Thoracic aorta (tissue), 2 donors: ENCODE results near the gene APBB3. TPM values are rescaled to one million over a fixed set of nuclear protein-coding genes. Genes with fewer than 3 reads are reported as not detected.
"Not testable (repeated sequence)": the region's sequence is repeated elsewhere in the genome, so short reads cannot be mapped to it uniquely, and the experiment has no call there.

Experiments
- ATAC-seq: fragments of 150-250 bp; one replicate; pipeline ENCODE4 v1.8.0; 2017; ENCODE audit warnings: low read depth; ENCODE audit not compliant: insufficient number of reproducible peaks, low FRiP score
- DNase-seq: peaks from one replicate; pipeline ENCODE4 v3.0.0-alpha.2; 2020; ENCODE audit warnings: low spot score
- H3K27ac ChIP-seq, 2 donors: fragments of 200-600 bp; sonication (generic); 1 replicate in 1 of 2; 2 replicates in 1 of 2; pipeline ENCODE4 v1.5.1; 2016; ENCODE audit warnings: mild to moderate bottlenecking in 2 of 2, moderate library complexity in 2 of 2
- H3K27me3 ChIP-seq: fragments of 200-600 bp; sonication (generic); replicated peaks from 2 replicates; pipeline ENCODE4 v1.6.0; 2016; ENCODE audit warnings: mild to moderate bottlenecking; ENCODE audit not compliant: insufficient read depth
- H3K36me3 ChIP-seq: fragments of 200-600 bp; sonication (generic); one replicate; pipeline ENCODE4 v1.5.1; 2016
- H3K4me1 ChIP-seq, 2 donors: fragments of 200-600 bp; sonication (generic); 1 replicate in 1 of 2; 2 replicates in 1 of 2; pipeline versions ENCODE4 v1.5.1 to v1.6.0; 2016; ENCODE audit warnings: low read depth in 2 of 2, mild to moderate bottlenecking in 1 of 2; ENCODE audit not compliant: control insufficient read depth in 1 of 2
- H3K4me3 ChIP-seq: fragments of 200-600 bp; sonication (generic); 2 replicates; pipeline ENCODE4 v1.5.1; 2016; ENCODE audit warnings: mild to moderate bottlenecking
- H3K9me3 ChIP-seq: fragments of 200-600 bp; sonication (generic); 2 replicates; pipeline ENCODE4 v1.5.1; 2016
- CTCF ChIP-seq: fragments of 200-600 bp; sonication (generic); IDR thresholded peaks from one replicate; pipeline ENCODE4 v1.5.1; 2019; ENCODE audit warnings: antibody characterized with exemption
- total RNA-seq, 2 donors: library from RNA; depleted of rRNA; stranded (reverse); fragments of >200 nt; gene quantifications; one replicate each; pipeline versions ENCODE4 v1.1.0 to v1.2.3, GENCODE V29; 2016

The APBB3 gene
- total RNA-seq, 2 donors from 2014 or later, result 31.3 to 34.9 TPM

DNA sequence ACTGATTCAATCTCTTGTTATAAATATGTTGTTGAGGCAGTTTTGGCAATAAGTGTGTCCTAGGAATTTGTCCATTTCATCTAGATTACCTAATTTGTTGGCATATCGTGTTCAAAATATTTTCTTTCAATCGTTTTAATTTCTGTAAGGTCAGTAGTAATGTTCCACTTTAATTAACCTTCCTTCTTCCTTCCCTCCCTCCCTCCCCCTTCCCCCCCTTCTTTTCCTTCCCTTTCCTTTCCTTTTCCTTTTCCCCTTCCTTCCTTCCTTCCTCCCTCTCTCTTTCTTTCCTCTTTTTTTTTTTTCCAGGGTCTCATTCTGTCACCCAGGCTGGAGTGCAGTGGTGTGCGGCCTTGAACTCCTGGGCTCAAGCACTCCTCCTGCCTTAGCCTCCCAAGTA is 41.5 kb upstream of the APBB3 start:
- TF ChIP-seq CTCF, result no peak
- Histone ChIP-seq H3K4me1 (no peaks in the 10 kb centered on the region), H3K27me3 (no peaks in the 10 kb centered on the region), H3K9me3 (no peaks in the 10 kb centered on the region), H3K27ac (no peak overlapping the region), H3K36me3 (no peaks in the 10 kb centered on the region), H3K4me3 (no peak overlapping the region)
- DNase-seq (no peak), ATAC-seq (no peak)

- DNase-seq, result no peak
- no peaks in the 10 kb centered on the region for H3K9me3 ChIP-seq
- no peaks in the 10 kb centered on the region for H3K4me1 ChIP-seq
- no peaks in the 10 kb centered on the region for H3K36me3 ChIP-seq
- ATAC-seq, result no peak
- H3K27me3 ChIP-seq, result no peaks in the 10 kb centered on the region
- H3K4me3 ChIP-seq, result no peak overlapping the region
- no peak overlapping the region for H3K27ac ChIP-seq
- no peak for TF ChIP-seq CTCF
These were observed 39.3 kb upstream of the APBB3 start for GRCh38 chr5:140603734-140604133.

GRCh38 chr5:140603446-140603698 is 39.0 kb upstream of the APBB3 start:
- H3K4me3 ChIP-seq, H3K27ac ChIP-seq, ATAC-seq, H3K27me3 ChIP-seq, H3K4me1 ChIP-seq, H3K9me3 ChIP-seq, H3K36me3 ChIP-seq, DNase-seq: not testable (repeated sequence)

GRCh38 chr5:140602147-140602546 is 37.7 kb upstream of the APBB3 start:
- no peaks in the 10 kb centered on the region for H3K9me3 ChIP-seq
- TF ChIP-seq CTCF, result no peak
- ATAC-seq (no peak), DNase-seq (no peak)
- no peaks in the 10 kb centered on the region for H3K27me3 ChIP-seq
- H3K27ac ChIP-seq, result peak overlapping the region in 1 of 2 donors; percentile 23
- no peak overlapping the region for H3K4me3 ChIP-seq
- no peaks in the 10 kb centered on the region for H3K4me1 ChIP-seq
- no peaks in the 10 kb centered on the region for H3K36me3 ChIP-seq

GRCh38 chr5:140600096-140600495 is 35.7 kb upstream of the APBB3 start:
- Histone ChIP-seq H3K4me1 (peaks cover 0 to 12% of the 10 kb centered on the region in 2 donors), H3K9me3 (no peaks in the 10 kb centered on the region), H3K4me3 (no peak overlapping the region), H3K27me3 (no peaks in the 10 kb centered on the region), H3K36me3 (no peaks in the 10 kb centered on the region), H3K27ac (no peak overlapping the region)
- TF ChIP-seq CTCF, result no peak
- DNase-seq (no peak), ATAC-seq (no peak)

DNA sequence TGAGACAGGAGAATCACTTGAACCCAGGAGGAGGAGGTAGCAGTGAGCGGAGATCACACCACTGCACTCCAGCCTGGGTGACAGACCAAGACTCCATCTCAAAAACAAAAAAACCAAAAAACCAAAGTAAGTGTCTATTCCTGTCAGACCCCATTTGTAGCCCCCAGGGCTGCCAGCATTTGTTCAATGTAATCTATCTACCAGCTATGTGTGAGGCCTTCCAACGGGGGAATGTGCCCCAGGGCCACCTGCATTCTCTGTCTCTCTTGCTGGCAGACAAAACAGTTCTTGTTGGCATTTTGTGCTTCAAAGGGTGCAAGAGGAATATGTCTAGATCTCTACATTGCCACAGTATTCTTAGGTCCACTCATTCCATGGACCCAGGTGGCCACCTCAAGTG is 34.4 kb upstream of the APBB3 start:
- Histone ChIP-seq H3K36me3 (no peaks in the 10 kb centered on the region), H3K4me3 (no peak overlapping the region)
- no peak for DNase-seq

More for the DNA sequence above, 34.4 kb upstream of the APBB3 start:
- Histone ChIP-seq H3K9me3 (no peaks in the 10 kb centered on the region), H3K27me3 (no peaks in the 10 kb centered on the region), H3K4me1 (peaks cover 0 to 12% of the 10 kb centered on the region in 2 donors), H3K27ac (no peak overlapping the region)
- no peak for TF ChIP-seq CTCF
- no peak for ATAC-seq
